K562 (cell line): ENCODE measurements around the gene LNPEP. TPM values are rescaled to one million over a fixed set of nuclear protein-coding genes. Genes with fewer than 3 reads are reported as not detected.

Experiments
- BCL6 ChIP-seq: fragments of 250-450 bp; sonication (Bioruptor Pico); IDR thresholded peaks from 2 replicates; pipeline ENCODE4 v1.4.0; 2020
- CEBPG ChIP-seq, 3 experiments: fragments of 200-800 bp in 1 of 3; sonication (Bioruptor generic) in 1 of 3; sonication (generic) in 1 of 3; formaldehyde crosslinking in 1 of 3; IDR thresholded peaks in 2 of 3; conservative IDR thresholded peaks in 1 of 3; 2 replicates each; pipeline versions ENCODE4 v1.6.1 to v1.8.0; 2016 to 2022; ENCODE audit warnings: missing compliant biosample characterization in 2 of 3, missing genetic modification characterization in 2 of 3, mild to moderate bottlenecking in 1 of 3, missing genetic modification reagents in 1 of 3
- FOXM1 ChIP-seq, 2 experiments: fragments of 450-650 bp in 1 of 2; sonication (generic) in 1 of 2; formaldehyde crosslinking in 1 of 2; IDR thresholded peaks; 2 replicates each; pipeline versions ENCODE4 v1.6.1 to v1.9.0; 2017 to 2022; ENCODE audit warnings: low read depth in 2 of 2, mild to moderate bottlenecking in 2 of 2, missing genetic modification reagents in 1 of 2, moderate library complexity in 1 of 2
- GTF2A2 ChIP-seq: IDR thresholded peaks from 2 replicates; pipeline ENCODE4 v1.6.1; 2016; ENCODE audit warnings: mild to moderate bottlenecking, missing genetic modification characterization, missing compliant biosample characterization
- MCM2 ChIP-seq: fragments of 450-650 bp; IDR thresholded peaks from 2 replicates; pipeline ENCODE4 v1.6.1; 2017; ENCODE audit warnings: low read depth, mild to moderate bottlenecking
- TGIF2 ChIP-seq: sonication (generic); formaldehyde crosslinking; IDR thresholded peaks from 2 replicates; pipeline ENCODE4 v1.8.1; 2022; ENCODE audit warnings: mild to moderate bottlenecking, missing genetic modification reagents, moderate library complexity
- ZFX ChIP-seq: sonication (generic); formaldehyde crosslinking; IDR thresholded peaks from 2 replicates; pipeline ENCODE4 v1.8.0; 2022; ENCODE audit warnings: mild to moderate bottlenecking, missing genetic modification reagents, moderate library complexity
- ZKSCAN1 ChIP-seq: fragments of 150-350 bp; IDR thresholded peaks from 2 replicates; pipeline ENCODE4 v1.6.1; 2016; ENCODE audit warnings: low read depth, low read length
- ZNF253 ChIP-seq: fragments of 250-450 bp; sonication (Bioruptor Pico); conservative IDR thresholded peaks from 2 replicates; pipeline ENCODE4 v1.6.1; 2021; ENCODE audit warnings: mild to moderate bottlenecking
- polyA plus RNA-seq, 8 experiments: library from polyadenylated mRNA; depleted of rRNA in 4 of 8; stranded (reverse) in 5 of 8; unstranded in 3 of 8; fragments of >200 nt; fragmentation: Nextera tagmentation in 2 of 8; fragmentation: Illumina TruSeq in 1 of 8; extraction: Ambion mirVana in 2 of 8; extraction: Trizol in 1 of 8; gene quantifications; 2 replicates each; pipeline versions ENCODE4 v1.2.1 to v1.2.3, GENCODE V29; 2011 to 2014; ENCODE audit warnings: inconsistent platforms in 1 of 8, missing spikeins in 1 of 8
- total RNA-seq, 7 experiments: library from RNA; depleted of rRNA in 6 of 7; stranded (reverse); fragments of >200 nt in 6 of 7; fragmentation: Illumina TruSeq in 2 of 7; extraction: Trizol in 2 of 7; gene quantifications; 2 replicates each; pipeline versions ENCODE4 v1.2.1 to v1.2.3, GENCODE V29; 2011 to 2021; ENCODE audit warnings: low replicate concordance in 1 of 7
- TF ChIP-seq, protein P1 (sequence below): fragments of 250-450 bp; sonication (Bioruptor Pico); IDR thresholded peaks from 2 replicates; pipeline ENCODE4 v1.5.0; 2022; ENCODE audit warnings: mild to moderate bottlenecking
- TF ChIP-seq, protein P2 (sequence below): fragments of 250-450 bp; sonication (Bioruptor Pico); IDR thresholded peaks from 2 replicates; pipeline ENCODE4 v1.5.0; 2021; ENCODE audit warnings: mild to moderate bottlenecking, borderline replicate concordance
- TF ChIP-seq, protein P3 (sequence below), 3 experiments: fragments of 200-800 bp in 1 of 3; fragments of 250-450 bp in 1 of 3; fragments of 450-650 bp in 1 of 3; sonication (Bioruptor Pico) in 1 of 3; sonication (Bioruptor generic) in 1 of 3; formaldehyde crosslinking in 1 of 3; IDR thresholded peaks; 2 replicates each; pipeline versions ENCODE4 v1.6.1 to v1.8.0; 2016 to 2022; ENCODE audit warnings: mild to moderate bottlenecking in 2 of 3, missing genetic modification characterization in 2 of 3, missing compliant biosample characterization in 1 of 3, moderate library complexity in 1 of 3
- TF ChIP-seq, protein P4 (sequence below): fragments of 200-800 bp; sonication (Bioruptor generic); IDR thresholded peaks from 2 replicates; pipeline ENCODE4 v1.6.1; 2017; ENCODE audit warnings: missing genetic modification characterization, missing compliant biosample characterization
- TF ChIP-seq, protein P5 (sequence below): fragments of 250-450 bp; sonication (Bioruptor Pico); IDR thresholded peaks from 2 replicates; pipeline ENCODE4 v1.5.0; 2020; ENCODE audit warnings: mild to moderate bottlenecking, borderline replicate concordance

The LNPEP gene
- total and polyA plus RNA-seq, 9 of the 15 experiments (the other 6 are each of a cell fraction or from before 2014, with no cell fraction given): 2.6 to 27.9 (median 11.2) TPM

DNA sequence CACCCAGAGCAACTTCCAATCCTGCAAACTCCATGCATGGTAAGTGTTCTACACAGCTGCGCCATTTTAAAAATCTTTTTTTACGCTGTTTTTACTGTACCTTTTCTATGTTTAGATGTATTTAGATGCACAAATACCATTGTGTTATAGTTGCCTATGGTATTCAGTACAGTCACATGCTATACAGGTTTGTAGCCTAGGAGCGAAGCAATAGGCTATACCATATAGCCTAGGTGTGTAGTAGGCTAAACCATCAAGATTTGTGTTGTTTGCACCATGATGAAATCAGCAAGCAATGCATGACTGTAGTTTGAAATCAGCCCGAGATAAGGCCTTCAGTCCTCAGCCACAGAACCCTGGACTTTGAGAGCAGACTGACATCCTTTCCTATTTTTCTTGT is 105.4 kb downstream of the LNPEP start (continued):
- TF ChIP-seq TGIF2 (CRISPR knock-in tag): no peak
- TF ChIP-seq, protein P1, sequence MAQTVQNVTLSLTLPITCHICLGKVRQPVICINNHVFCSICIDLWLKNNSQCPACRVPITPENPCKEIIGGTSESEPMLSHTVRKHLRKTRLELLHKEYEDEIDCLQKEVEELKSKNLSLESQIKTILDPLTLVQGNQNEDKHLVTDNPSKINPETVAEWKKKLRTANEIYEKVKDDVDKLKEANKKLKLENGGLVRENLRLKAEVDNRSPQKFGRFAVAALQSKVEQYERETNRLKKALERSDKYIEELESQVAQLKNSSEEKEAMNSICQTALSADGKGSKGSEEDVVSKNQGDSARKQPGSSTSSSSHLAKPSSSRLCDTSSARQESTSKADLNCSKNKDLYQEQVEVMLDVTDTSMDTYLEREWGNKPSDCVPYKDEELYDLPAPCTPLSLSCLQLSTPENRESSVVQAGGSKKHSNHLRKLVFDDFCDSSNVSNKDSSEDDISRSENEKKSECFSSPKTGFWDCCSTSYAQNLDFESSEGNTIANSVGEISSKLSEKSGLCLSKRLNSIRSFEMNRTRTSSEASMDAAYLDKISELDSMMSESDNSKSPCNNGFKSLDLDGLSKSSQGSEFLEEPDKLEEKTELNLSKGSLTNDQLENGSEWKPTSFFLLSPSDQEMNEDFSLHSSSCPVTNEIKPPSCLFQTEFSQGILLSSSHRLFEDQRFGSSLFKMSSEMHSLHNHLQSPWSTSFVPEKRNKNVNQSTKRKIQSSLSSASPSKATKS (CRISPR knock-in tag): peak; percentile 62; the same call in 1 of the 2 replicates
- no peak for TF ChIP-seq ZKSCAN1
- no peak for TF ChIP-seq MCM2
- TF ChIP-seq, protein P2, sequence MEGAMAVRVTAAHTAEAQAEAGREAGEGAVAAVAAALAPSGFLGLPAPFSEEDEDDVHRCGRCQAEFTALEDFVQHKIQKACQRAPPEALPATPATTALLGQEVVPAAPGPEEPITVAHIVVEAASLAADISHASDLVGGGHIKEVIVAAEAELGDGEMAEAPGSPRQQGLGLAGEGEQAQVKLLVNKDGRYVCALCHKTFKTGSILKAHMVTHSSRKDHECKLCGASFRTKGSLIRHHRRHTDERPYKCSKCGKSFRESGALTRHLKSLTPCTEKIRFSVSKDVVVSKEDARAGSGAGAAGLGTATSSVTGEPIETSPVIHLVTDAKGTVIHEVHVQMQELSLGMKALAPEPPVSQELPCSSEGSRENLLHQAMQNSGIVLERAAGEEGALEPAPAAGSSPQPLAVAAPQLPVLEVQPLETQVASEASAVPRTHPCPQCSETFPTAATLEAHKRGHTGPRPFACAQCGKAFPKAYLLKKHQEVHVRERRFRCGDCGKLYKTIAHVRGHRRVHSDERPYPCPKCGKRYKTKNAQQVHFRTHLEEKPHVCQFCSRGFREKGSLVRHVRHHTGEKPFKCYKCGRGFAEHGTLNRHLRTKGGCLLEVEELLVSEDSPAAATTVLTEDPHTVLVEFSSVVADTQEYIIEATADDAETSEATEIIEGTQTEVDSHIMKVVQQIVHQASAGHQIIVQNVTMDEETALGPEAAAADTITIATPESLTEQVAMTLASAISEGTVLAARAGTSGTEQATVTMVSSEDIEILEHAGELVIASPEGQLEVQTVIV (CRISPR knock-in tag): peak; percentile 71; the same call in 1 of the 2 replicates
- no peak for TF ChIP-seq ZNF253 (CRISPR knock-in tag)
- no peak for TF ChIP-seq ZFX
- no peak for TF ChIP-seq FOXM1 (IDR thresholded peaks at IDR 0.05; ENCODE audit: low read depth)
- TF ChIP-seq FOXM1 (CRISPR knock-in tag; IDR thresholded peaks at IDR 0.05; ENCODE audit: low read depth): no peak
- TF ChIP-seq, protein P3, sequence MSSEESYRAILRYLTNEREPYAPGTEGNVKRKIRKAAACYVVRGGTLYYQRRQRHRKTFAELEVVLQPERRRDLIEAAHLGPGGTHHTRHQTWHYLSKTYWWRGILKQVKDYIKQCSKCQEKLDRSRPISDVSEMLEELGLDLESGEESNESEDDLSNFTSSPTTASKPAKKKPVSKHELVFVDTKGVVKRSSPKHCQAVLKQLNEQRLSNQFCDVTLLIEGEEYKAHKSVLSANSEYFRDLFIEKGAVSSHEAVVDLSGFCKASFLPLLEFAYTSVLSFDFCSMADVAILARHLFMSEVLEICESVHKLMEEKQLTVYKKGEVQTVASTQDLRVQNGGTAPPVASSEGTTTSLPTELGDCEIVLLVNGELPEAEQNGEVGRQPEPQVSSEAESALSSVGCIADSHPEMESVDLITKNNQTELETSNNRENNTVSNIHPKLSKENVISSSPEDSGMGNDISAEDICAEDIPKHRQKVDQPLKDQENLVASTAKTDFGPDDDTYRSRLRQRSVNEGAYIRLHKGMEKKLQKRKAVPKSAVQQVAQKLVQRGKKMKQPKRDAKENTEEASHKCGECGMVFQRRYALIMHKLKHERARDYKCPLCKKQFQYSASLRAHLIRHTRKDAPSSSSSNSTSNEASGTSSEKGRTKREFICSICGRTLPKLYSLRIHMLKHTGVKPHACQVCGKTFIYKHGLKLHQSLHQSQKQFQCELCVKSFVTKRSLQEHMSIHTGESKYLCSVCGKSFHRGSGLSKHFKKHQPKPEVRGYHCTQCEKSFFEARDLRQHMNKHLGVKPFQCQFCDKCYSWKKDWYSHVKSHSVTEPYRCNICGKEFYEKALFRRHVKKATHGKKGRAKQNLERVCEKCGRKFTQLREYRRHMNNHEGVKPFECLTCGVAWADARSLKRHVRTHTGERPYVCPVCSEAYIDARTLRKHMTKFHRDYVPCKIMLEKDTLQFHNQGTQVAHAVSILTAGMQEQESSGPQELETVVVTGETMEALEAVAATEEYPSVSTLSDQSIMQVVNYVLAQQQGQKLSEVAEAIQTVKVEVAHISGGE (CRISPR knock-in tag; IDR thresholded peaks at IDR 0.05): no peak
- TF ChIP-seq, protein P4, sequence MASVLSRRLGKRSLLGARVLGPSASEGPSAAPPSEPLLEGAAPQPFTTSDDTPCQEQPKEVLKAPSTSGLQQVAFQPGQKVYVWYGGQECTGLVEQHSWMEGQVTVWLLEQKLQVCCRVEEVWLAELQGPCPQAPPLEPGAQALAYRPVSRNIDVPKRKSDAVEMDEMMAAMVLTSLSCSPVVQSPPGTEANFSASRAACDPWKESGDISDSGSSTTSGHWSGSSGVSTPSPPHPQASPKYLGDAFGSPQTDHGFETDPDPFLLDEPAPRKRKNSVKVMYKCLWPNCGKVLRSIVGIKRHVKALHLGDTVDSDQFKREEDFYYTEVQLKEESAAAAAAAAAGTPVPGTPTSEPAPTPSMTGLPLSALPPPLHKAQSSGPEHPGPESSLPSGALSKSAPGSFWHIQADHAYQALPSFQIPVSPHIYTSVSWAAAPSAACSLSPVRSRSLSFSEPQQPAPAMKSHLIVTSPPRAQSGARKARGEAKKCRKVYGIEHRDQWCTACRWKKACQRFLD (CRISPR knock-in tag): peak; percentile 55; the same call in 1 of the 2 replicates
- TF ChIP-seq CEBPG (CRISPR knock-in tag; IDR thresholded peaks at IDR 0.05): peak; percentile 85
- TF ChIP-seq CEBPG (tag; conservative IDR thresholded peaks at IDR 0.05 in 1 of 2, IDR thresholded peaks at IDR 0.05 in 1 of 2): peak; percentile 65 to 97
- TF ChIP-seq, protein P5, sequence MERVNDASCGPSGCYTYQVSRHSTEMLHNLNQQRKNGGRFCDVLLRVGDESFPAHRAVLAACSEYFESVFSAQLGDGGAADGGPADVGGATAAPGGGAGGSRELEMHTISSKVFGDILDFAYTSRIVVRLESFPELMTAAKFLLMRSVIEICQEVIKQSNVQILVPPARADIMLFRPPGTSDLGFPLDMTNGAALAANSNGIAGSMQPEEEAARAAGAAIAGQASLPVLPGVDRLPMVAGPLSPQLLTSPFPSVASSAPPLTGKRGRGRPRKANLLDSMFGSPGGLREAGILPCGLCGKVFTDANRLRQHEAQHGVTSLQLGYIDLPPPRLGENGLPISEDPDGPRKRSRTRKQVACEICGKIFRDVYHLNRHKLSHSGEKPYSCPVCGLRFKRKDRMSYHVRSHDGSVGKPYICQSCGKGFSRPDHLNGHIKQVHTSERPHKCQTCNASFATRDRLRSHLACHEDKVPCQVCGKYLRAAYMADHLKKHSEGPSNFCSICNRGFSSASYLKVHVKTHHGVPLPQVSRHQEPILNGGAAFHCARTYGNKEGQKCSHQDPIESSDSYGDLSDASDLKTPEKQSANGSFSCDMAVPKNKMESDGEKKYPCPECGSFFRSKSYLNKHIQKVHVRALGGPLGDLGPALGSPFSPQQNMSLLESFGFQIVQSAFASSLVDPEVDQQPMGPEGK (CRISPR knock-in tag): peak; percentile 69; the same call in 1 of the 2 replicates
- peak; percentile 64; the same call in 1 of the 2 replicates for TF ChIP-seq BCL6 (CRISPR knock-in tag)
- peak; percentile 55; the same call in 1 of the 2 replicates for TF ChIP-seq GTF2A2 (tag)
